Uterus (tissue), 4 donors: Measurements from ENCODE around the gene WDR6. TPM values are rescaled to one million over a fixed set of nuclear protein-coding genes. Genes with fewer than 3 reads are reported as not detected.

ENCODE experiments used
- DNase-seq, 2 donors: peaks; one replicate each; pipeline ENCODE4 v3.0.0-alpha.2; 2019 to 2020
- H3K27ac ChIP-seq, 2 donors: fragments of 200-600 bp; sonication (generic); 1 replicate in 1 of 2; 2 replicates in 1 of 2; pipeline ENCODE4 v1.5.1; 2016 to 2018
- H3K27me3 ChIP-seq, 2 donors: fragments of 200-600 bp; sonication (generic); one replicate each; pipeline ENCODE4 v1.5.1; 2018 to 2019; ENCODE audit warnings: control low read depth in 1 of 2
- H3K36me3 ChIP-seq, 2 donors: fragments of 200-600 bp; sonication (generic); one replicate each; pipeline ENCODE4 v1.5.1; 2019; ENCODE audit warnings: control low read depth in 1 of 2
- H3K4me1 ChIP-seq, 2 donors: fragments of 200-600 bp; sonication (generic); one replicate each; pipeline ENCODE4 v1.5.1; 2018 to 2019; ENCODE audit warnings: control low read depth in 1 of 2
- H3K4me3 ChIP-seq, 2 donors: fragments of 200-600 bp; sonication (generic); 1 replicate in 1 of 2; 2 replicates in 1 of 2; pipeline ENCODE4 v1.5.1; 2018 to 2019; ENCODE audit warnings: mild to moderate bottlenecking in 1 of 2
- H3K9me3 ChIP-seq, 2 donors: fragments of 200-600 bp; sonication (generic); one replicate each; pipeline ENCODE4 v1.5.1; 2019; ENCODE audit warnings: control low read depth in 1 of 2
- CTCF ChIP-seq, 4 experiments: fragments of 200-600 bp in 2 of 4; fragments of 450-650 bp in 2 of 4; sonication (generic) in 2 of 4; IDR thresholded peaks; one replicate each; pipeline ENCODE4 v1.5.1; 2016 to 2019; ENCODE audit warnings: antibody characterized with exemption in 4 of 4, mild to moderate bottlenecking in 2 of 4, moderate library complexity in 1 of 4
- POLR2A ChIP-seq, 2 donors: fragments of 450-650 bp; IDR thresholded peaks; one replicate each; pipeline ENCODE4 v1.6.1; 2016; ENCODE audit warnings: antibody characterized with exemption in 2 of 2, mild to moderate bottlenecking in 1 of 2, moderate library complexity in 1 of 2
- intact Hi-C: fragments of 100-400 bp; cut with DNase I; formaldehyde crosslinking; loops from one replicate; pipeline ENCODE4 v1.15.1; 2023; ENCODE audit warnings: low total_unique reads
- microRNA counts, 2 donors: library from miRNA; unstranded; fragments of <30 nt; microRNA quantifications; one replicate each; lab custom pipeline; 2016 to 2017
- microRNA-seq: library from miRNA; unstranded; fragments of <30 nt; microRNA quantifications from one replicate; pipeline ENCODE4, GENCODE V29; 2016; ENCODE audit warnings: borderline microRNAs expressed, borderline replicate concordance
- small RNA-seq: library from RNA; depleted of rRNA; stranded (forward); fragments of <200 nt; gene quantifications from one replicate; pipeline ENCODE3, GENCODE V24; 2016
- total RNA-seq, 4 donors: library from RNA; depleted of rRNA in 3 of 4; stranded (reverse); fragments of >200 nt in 3 of 4; gene quantifications; one replicate each; pipeline versions ENCODE4 v1.1.0 to v1.2.4, GENCODE V29; 2014 to 2023
- donor health status: DM: yes; HTN: yes; CAD: no.

Gene WDR6
- total RNA-seq, 4 donors from 2014 or later, result 50.0 to 243 (median 122) TPM

- DNase-seq, result no peak
- no peaks in the 10 kb centered on the region for H3K9me3 ChIP-seq
- H3K27ac ChIP-seq, result no peak overlapping the region
- TF ChIP-seq POLR2A (IDR thresholded peaks at IDR 0.05), result no peak
- intact Hi-C loops, result no loop called here
- H3K4me3 ChIP-seq, result no peak overlapping the region
- no peaks in the 10 kb centered on the region for H3K4me1 ChIP-seq
- H3K27me3 ChIP-seq, result no peaks in the 10 kb centered on the region
- no peaks in the 10 kb centered on the region for H3K36me3 ChIP-seq
Observed at GRCh38 chr3:49054344-49054862, 47.2 kb downstream of the WDR6 start.

- no peak for TF ChIP-seq CTCF (IDR thresholded peaks at IDR 0.05)
- TF ChIP-seq POLR2A (IDR thresholded peaks at IDR 0.05), result no peak
- intact Hi-C loops, result no loop called here
Observed at GRCh38 chr3:49057268-49057667, 50.1 kb downstream of the WDR6 start.

GRCh38 chr3:49058011-49058410 is 50.8 kb downstream of the WDR6 start:
- no peak overlapping the region for H3K27ac ChIP-seq
- no peaks in the 10 kb centered on the region for H3K36me3 ChIP-seq
- TF ChIP-seq POLR2A (IDR thresholded peaks at IDR 0.05) (no peak), CTCF (IDR thresholded peaks at IDR 0.05) (no peak)
- H3K9me3 ChIP-seq, result no peaks in the 10 kb centered on the region
- H3K27me3 ChIP-seq, result no peaks in the 10 kb centered on the region
- DNase-seq, result no peak
- no peak overlapping the region for H3K4me3 ChIP-seq
- intact Hi-C loops, result no loop called here
- H3K4me1 ChIP-seq, result no peaks in the 10 kb centered on the region

More at GRCh38 chr3:49057268-49057667, 50.1 kb downstream of the WDR6 start:
- H3K4me1 ChIP-seq, result no peaks in the 10 kb centered on the region
- H3K27me3 ChIP-seq, result no peaks in the 10 kb centered on the region
- no peak for DNase-seq
- H3K27ac ChIP-seq, result no peak overlapping the region
- no peaks in the 10 kb centered on the region for H3K36me3 ChIP-seq
- no peak overlapping the region for H3K4me3 ChIP-seq
- no peaks in the 10 kb centered on the region for H3K9me3 ChIP-seq

MicroRNAs encoded within 50 kb of the gene (microRNA counts, 767-probe panel; counts per million panel counts)
- microRNA hsa-miR-191-5p (lab: Ali Mortazavi, UCI), result 7,113 to 8,604 counts per million in 2 donors
- 0 to 2,031 counts per million in 2 donors for microRNA hsa-miR-425-5p (lab: Ali Mortazavi, UCI)

Small RNA genes within 50 kb of the gene (microRNA-seq; reads per million reads assigned to microRNA genes)
- gene MIR191, result 7,959 reads per million, percentile 91 among the genes with 10 or more reads in this experiment
- 481 reads per million, percentile 73 among the genes with 10 or more reads in this experiment for gene MIR425

Small RNA genes within 50 kb of the gene (small RNA-seq; reads per million reads assigned to genes)
- gene MIR191 (798 reads per million, percentile 97 among the genes with 10 or more reads in this experiment), gene MIR425 (1.3 reads per million, percentile 61 among the genes with 10 or more reads in this experiment)

Other genes starting within 250 kb of the WDR6 start
- 10 to 100 TPM in 3 of 4 donors, 1 to 10 TPM in 1; 5.4 to 59.0 (median 26.3) TPM for gene PRKAR2A, start 159.5 kb upstream of the WDR6 start, total RNA-seq
- 10 to 100 TPM in 2 of 4 donors, 1 to 10 TPM in 2; 7.7 to 41.8 (median 15.3) TPM for gene SLC25A20, start 108.5 kb upstream of the WDR6 start, total RNA-seq
- 100 to 1,000 TPM in 1 of 4 donors, 10 to 100 TPM in 3; 37.4 to 102 (median 79.9) TPM for gene ARIH2, start 88.5 kb upstream of the WDR6 start, total RNA-seq
- 10 to 100 TPM; 35.0 to 81.5 (median 51.1) TPM for gene P4HTM, start 17.1 kb upstream of the WDR6 start, total RNA-seq
- 10 to 100 TPM; 13.8 to 93.0 (median 27.7) TPM for gene DALRD3, start 11.2 kb downstream of the WDR6 start, total RNA-seq
- 10 to 100 TPM in 3 of 4 donors, 1 to 10 TPM in 1; 8.8 to 96.6 (median 30.3) TPM for gene NDUFAF3, start 14.7 kb downstream of the WDR6 start, total RNA-seq
- 100 to 1,000 TPM in 3 of 4 donors, 10 to 100 TPM in 1; 53.0 to 273 (median 163) TPM for gene IMPDH2, start 22.0 kb downstream of the WDR6 start, total RNA-seq
- gene QRICH1, start 86.7 kb downstream of the WDR6 start, total RNA-seq, result 100 to 1,000 TPM in 2 of 4 donors, 10 to 100 TPM in 2; 69.0 to 140 (median 104) TPM
- gene QARS1, start 97.4 kb downstream of the WDR6 start, total RNA-seq, result 100 to 1,000 TPM; 124 to 280 (median 161) TPM
- gene USP19, start 113.4 kb downstream of the WDR6 start, total RNA-seq, result 10 to 100 TPM; 21.5 to 66.6 (median 43.6) TPM
- gene LAMB2, start 125.7 kb downstream of the WDR6 start, total RNA-seq, result 100 to 1,000 TPM; 387 to 604 (median 509) TPM
- 10 to 100 TPM in 3 of 4 donors, 1 to 10 TPM in 1; 9.2 to 58.2 (median 31.3) TPM for gene CCDC71, start 158.9 kb downstream of the WDR6 start, total RNA-seq
- gene KLHDC8B, start 164.2 kb downstream of the WDR6 start, total RNA-seq, result 10 to 100 TPM in 3 of 4 donors, 1 to 10 TPM in 1; 7.7 to 67.6 (median 39.4) TPM